ENCODE data around the gene MEPE. TPM values are rescaled to one million over a fixed set of nuclear protein-coding genes. Genes with fewer than 3 reads are reported as not detected.

The MEPE gene, protein sequence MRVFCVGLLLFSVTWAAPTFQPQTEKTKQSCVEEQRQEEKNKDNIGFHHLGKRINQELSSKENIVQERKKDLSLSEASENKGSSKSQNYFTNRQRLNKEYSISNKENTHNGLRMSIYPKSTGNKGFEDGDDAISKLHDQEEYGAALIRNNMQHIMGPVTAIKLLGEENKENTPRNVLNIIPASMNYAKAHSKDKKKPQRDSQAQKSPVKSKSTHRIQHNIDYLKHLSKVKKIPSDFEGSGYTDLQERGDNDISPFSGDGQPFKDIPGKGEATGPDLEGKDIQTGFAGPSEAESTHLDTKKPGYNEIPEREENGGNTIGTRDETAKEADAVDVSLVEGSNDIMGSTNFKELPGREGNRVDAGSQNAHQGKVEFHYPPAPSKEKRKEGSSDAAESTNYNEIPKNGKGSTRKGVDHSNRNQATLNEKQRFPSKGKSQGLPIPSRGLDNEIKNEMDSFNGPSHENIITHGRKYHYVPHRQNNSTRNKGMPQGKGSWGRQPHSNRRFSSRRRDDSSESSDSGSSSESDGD
- not detected for total RNA-seq

DNA sequence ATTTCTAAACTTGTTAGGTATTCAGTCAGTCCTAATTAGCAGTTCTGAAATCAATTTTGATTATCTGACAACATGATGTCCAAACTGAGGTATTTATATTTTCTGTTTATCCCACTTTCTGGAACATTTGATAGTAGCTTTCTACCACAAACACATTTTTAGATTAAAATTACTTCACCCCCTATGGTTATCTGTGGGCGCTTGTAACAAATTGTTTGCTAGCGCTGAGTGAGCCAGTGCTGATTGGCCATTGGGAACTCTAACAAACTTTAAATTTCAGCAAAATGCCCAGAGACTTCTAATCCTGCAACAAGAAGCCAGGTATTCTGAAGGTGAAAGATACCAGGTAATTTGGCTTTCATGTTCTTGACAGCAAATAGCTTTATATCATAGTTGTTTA, at the start of gene MEPE:
Gene MEPE (plus strand): TSS at position 301 of the 400 bp plus-strand sequence. CDS start 1,746 bp downstream, outside the sequence.
- DNase-seq (ENCODE audit: low read depth in 2 of 3, low spot score in 2 of 3): no peak

DNA sequence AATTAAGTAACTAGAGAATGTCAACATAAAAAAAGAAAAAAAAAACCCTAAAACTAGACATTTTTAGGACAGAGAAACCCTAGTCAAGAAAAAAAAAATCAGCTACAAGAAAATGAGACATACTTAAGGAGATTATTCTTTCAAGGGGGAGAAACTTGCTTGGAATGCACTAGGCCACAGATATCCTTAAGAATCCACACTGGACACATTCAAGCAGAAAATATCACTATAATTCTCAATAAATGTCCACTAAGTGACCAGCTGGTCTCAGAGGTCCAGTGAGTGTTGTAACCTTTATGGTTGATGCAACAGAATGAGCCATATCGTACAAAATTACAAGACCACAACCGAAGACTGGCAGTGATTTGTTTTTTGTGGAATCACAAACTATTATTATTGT, 49.0 kb upstream of the MEPE start:
- no peak for DNase-seq (ENCODE audit: low read depth in 2 of 3, low spot score in 2 of 3)

DNA sequence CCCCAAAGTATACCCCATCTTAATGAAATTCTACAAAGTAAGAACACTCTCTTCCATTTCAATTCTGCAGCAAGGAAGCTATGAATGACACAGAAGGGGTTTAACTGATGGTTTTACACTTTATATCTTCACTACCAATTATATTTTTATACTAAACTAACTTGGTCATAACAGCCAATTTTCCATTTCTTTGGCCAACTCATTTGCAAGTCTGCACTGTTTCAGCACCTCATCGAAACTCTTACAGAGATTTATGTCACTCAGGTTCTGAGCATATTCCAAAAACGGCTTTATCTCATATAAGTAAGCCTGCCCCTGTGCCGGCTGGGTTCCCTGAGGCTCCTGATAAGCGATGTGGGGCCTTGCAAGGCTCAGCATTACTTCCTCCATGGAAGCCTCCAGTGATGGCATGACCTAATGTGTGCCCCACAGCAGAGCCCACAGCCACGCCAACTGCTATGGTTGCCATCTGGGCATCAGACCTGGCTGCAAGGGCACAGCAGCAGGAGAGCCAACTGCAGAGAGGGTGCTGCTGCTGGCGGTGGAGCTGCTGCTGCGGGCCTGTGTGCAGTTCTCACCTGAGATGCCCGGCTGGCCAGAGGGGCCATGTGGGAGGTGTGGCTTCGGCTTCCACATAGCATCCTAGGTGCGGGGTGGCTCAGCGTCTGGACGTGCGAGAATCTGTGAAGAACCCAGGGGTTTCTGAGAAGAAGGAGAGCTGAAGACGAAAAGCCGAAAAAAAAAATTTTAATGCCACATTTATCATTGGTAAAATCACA, 46.8 kb upstream of the MEPE start:
- DNase-seq (ENCODE audit: low read depth in 2 of 3, low spot score in 2 of 3): no peak

DNA sequence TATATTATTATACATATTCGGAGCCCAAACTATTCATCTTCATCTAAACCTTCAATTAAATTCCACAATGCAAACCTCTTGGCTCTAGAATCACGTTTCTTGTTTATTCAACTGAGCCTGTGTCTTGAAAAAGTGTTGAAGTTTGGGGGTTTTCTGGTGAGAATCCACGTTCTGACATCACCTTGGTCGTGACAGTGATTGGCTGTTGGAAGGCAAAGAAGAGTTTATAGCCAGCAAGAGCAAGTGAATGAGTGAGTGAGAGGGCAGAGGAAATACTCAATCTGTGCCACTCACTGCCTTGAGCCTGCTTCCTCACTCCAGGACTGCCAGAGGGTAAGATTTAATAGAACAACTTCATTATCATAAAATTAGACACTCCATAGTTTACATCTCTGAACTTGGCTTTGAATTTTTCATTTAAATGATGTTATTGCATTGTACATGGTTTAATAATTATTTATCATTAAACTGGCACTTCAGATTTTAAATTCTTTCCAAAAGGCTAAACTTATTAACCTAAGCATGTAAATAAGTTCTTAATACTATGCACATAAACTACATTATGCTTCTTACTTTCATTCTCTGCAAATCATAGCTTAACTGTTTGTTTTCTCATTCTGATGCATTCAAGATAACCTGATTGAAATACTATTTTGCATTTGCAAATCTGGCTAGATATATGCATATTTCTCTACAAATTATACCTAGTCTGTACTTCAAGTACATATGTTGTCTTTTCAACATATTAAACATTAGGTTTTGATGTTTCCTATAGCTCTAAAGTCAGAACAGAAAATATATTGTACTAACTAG, 33.3 kb upstream of the MEPE start, which contains the start of gene IBSP:
Gene IBSP (plus strand): TSS at position 254 of the 813 bp plus-strand sequence. CDS start 2,808 bp downstream, outside the sequence.
- DNase-seq (ENCODE audit: low read depth in 2 of 3, low spot score in 2 of 3): no peak

DNA sequence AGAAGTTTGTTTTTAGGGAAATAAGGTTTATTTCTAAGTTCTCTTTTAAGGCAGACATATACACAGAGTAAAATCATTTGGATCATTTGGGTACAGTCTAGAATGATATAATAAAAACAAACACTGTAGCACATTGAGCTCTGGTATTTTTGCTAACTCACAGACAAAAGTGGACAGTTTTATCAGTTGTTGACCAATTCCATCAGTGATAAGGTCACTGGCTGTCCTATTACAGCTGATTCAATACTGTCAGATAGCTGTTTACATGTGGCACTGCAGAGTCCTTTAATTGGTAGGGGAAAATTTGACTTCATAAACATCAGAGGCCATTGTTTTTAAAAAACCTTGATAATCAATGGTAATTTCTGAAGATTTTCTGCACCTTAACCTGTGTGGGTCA, 29.9 kb upstream of the MEPE start:
- DNase-seq (ENCODE audit: low read depth in 2 of 3, low spot score in 2 of 3): no peak

DNA sequence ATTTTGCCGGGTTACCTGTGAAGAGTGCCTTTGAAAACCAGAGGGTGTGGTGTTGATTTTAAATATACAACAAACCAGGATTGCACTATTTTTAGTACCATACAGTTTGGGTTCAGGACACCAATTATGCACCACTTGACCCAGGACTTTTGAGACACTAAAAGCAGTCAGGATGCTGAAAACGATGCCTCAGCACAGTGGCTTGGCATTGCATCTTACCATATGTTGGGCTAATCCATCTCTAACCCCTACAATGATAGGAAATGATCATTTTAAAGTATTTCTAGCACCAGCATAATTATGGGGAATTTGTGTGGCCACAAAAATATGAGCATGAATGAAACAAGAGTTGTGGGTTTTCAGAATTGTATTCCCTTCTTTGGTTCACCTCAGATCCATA, 29.3 kb upstream of the MEPE start:
- no peak for DNase-seq (ENCODE audit: low read depth in 2 of 3, low spot score in 2 of 3)

DNA sequence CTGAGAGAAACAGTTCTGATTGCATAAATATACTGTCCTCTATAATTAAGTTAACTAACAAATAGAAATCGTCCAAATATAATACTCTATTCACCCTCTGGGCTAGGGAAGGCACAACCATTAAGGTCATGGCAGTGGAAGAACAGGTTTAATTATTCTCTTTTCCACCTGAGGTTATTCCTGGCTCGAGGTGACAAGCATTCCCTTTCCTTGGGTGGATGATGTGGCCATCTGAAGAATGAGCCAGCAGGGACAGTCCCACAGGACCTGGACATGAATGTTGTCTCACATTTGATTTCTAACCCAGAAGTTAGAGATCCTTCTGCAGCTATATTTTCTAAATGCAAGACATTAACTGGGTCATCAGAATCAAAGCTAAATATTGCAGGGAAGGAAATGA, 27.9 kb upstream of the MEPE start:
- no peak for DNase-seq (ENCODE audit: low read depth in 2 of 3, low spot score in 2 of 3)

DNA sequence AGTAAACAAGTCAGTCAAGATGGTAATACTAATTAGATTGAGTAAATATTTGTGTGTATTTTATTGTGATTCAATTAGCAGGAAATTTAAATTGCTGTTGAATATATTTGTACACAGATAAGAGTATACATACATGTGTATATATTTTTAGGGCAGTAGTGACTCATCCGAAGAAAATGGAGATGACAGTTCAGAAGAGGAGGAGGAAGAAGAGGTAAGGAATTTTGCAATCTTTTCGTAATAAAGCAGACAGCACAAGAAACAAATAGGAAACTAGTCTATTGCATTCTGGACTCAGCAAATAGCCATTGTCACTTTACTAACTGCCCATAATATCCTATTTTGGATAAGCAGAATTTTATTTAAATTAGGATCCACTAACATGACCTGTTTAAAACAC, 26.8 kb upstream of the MEPE start:
- no peak for DNase-seq (ENCODE audit: low read depth in 2 of 3, low spot score in 2 of 3)

DNA sequence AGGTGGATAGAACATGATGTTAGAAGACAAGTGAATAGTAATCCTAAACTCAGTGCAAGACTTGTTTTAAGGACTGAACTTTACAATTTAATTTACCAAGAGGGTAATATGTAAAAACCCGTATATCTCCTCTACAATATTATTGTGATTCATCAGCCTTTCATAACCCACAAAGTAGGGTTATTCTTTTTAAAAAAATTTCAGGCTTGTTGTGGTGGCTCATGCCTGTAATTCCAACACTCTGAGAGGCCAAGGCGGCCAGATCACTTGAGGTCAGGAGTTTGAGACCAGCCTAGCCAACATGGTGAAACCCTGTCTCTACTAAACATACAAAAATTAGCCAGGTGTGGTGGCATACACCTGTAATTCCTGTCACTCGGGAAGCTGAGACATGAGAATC, 26.2 kb upstream of the MEPE start:
- DNase-seq (ENCODE audit: low read depth in 2 of 3, low spot score in 2 of 3): no peak

DNA sequence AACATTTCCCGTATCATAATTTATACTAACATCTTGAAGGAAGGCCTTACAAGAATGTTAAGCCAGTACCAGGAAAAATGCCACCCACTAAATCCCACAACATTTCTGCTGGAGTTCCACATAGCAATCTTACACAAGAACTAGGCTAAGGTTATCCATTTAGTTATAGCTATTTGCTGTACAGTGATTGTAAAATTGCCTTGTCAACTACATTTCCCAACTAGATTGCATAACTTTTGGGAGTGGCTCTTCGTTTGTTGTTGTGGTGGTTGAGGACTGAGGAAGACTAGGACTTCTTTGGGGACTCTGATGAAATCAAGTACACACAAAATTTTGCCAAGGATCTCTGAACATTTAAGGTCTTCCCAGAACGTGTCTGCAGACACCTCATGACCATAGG, 25.4 kb upstream of the MEPE start:
- DNase-seq (ENCODE audit: low read depth in 2 of 3, low spot score in 2 of 3): no peak

DNA sequence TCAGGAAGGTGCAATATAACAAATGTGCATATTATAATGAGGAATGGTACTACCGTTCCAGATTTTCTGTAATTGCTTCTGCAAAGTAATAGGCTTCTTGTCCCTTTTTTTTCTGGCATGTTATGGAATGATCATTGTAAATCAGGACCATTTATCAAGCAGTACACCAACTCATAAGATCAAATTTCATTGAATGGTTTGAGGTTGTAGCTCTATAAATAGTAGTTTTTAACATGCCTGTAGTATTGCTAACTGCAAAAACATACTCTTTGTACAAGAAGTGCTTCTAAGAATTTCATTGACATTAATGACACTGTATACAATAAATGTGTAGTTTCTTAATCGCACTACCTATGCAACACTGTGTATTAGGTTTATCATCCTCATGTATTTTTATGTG, 20.8 kb upstream of the MEPE start:
- no peak for DNase-seq (ENCODE audit: low read depth in 2 of 3, low spot score in 2 of 3)

DNA sequence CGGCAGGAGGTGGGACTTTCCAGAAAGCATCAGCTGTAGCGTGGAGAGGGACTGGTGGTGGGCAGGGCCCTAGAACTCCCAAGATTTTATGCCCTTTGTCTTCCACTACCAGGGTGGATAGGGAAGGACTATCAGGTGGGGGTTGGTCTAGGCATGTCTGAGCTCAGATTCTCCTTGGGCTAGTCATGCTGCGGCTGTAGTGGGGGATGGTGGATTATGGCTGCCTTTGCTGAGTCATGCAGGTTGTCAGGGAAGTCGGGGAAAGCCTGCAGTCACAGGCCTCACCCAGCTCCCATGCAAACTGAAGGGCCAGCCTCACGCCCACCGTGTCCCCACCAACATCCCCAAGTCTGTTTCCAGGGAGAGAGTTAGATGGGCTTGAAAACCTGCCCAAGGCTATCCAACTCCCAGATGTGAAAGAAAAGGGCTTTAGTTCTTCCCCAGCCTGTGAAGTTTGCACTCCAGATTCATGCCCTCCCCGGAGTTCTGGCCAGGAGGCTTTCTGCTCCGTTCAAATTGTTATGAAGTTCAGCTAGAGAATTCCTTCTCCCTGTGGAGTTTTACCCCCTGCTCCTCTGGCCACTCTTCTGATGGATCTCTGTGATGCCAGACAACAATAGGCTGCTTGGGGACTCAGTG, 13.4 kb upstream of the MEPE start:
- peak in 1 of 3 donors; percentile 13 for DNase-seq (ENCODE audit: low read depth in 2 of 3, low spot score in 2 of 3)

DNA sequence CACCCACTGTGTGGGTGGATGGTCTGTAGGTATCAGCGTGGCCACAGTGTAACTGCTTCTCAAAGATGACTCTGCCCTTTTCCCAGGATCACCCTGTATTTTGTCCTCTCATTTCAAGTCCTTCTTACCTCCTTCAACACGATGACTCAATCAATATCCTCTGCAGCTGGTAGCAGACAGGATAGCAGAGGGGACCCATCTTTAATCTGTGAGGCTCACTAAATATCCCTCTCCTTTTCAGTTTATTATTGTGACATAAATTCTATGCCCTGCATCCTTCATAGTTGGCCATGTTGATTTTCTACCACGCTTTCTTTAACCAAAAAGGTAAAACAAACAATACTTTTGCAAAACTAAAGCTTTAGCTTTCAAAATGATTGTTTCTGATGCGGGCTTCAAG, 9.6 kb upstream of the MEPE start:
- no peak for DNase-seq (ENCODE audit: low read depth in 2 of 3, low spot score in 2 of 3)

DNA sequence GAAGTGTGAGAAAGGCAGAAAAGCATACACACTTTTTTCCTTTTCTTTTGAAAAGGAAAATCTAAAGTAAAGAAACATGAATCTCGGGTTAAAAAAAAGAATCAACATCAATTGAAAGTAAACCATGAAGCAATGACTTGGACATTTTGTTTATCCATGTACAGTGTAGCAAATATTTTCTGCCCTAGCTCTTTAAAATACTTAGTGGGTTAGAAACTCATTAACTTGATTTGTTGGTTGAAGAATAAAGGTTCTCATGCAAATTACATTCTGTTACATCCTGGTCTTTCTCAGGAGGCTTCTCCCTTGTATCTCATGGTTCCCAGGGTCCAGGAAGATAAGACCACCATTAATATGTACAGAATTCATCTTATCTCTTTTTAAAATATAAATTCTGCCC, 9.0 kb upstream of the MEPE start:
- DNase-seq (ENCODE audit: low read depth in 2 of 3, low spot score in 2 of 3): no peak

DNA sequence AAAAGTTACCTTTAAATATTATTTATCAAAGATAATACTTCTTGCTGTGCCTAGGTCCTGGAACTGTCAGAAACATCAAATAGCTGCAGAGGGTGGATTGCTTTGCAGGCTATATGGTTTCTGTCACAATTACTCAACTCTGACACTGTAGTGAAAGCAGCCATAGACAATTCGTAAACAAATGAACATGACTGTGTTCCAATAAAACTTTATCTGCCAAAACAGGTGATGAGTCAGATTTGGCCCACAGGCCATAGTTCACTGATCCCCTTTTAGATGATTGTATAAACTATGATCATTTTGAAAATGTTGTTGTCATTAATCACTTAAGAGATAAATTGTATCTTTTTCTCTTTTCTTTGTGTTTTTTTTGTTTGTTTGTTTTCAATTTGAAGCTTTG, 8.4 kb upstream of the MEPE start:
- DNase-seq (ENCODE audit: low read depth in 2 of 3, low spot score in 2 of 3): no peak

DNA sequence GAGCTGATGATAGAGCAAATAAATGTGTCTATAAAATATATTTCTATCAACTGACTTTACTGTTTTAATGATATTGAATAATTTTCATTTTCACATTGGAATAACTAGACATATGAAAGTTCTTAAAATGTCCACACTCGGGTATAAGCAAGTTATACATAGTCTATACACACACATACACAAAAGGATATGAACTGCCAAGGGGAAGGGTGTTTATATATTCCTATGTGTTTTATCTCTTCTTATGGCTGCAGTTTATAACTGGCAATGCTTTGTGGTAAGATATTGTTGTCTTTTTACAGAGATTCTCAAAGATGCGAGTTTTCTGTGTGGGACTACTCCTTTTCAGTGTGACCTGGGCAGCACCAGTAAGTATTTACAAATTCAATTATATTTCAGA, 1.6 kb downstream of the MEPE start:
- DNase-seq (ENCODE audit: low read depth in 2 of 3, low spot score in 2 of 3): no peak

DNA sequence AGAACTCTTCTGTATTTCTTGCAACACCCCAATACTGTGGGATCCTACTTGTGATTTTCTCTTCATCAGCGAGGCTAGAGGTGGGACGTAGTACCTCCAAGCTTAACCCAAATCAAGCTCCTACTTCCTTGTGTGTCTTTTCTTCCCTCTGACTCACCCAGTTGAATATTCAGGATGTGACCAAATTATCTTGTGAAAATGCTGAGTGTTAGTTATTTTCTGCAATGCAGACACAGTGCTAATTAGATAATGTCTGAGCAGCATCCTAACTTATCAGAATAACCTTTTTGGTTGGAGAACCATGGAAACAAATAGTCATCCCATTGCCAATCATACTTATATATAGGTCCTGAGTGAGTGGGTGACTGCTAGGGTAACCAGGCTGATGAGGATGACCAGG, 2.4 kb downstream of the MEPE start:
- no peak for DNase-seq (ENCODE audit: low read depth in 2 of 3, low spot score in 2 of 3)

DNA sequence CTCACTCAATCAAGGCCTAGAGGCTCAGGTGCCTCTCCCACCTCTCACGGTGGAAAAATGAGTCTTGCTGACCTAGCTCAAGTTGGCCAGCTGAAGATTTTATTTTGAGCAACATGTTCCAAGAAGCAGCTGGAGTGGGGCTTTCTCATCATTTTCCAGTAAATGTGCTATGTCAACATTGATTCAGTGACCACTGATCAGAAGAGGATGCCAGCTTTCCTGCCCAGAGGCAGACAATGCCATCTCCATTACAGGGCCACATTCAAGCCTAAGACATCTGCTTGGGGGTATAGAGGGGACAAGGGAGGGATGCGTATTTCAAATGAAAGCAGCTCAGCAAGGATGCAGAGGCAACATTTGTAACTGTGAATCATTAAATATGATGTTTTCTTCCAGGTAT, 3.0 kb downstream of the MEPE start:
- no peak for DNase-seq (ENCODE audit: low read depth in 2 of 3, low spot score in 2 of 3)

DNA sequence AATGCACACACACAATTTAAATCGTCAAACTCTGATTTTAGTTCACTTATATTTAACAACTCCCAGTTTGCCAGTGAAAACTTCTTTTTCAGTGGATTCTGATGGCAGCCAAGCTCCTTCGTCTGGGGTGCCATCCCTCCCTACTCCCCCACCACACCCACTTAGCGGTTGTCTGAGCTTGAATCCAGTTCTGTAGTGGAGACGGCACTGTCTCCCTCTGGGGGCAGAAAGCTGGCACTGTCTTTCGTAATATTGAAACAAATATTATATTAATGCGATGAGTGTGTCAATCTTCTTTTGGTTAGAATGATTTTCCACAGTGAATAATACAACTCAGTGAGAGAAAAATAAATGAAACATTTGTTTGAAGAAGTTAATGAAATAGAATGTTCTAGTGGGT, 5.4 kb downstream of the MEPE start:
- no peak for DNase-seq (ENCODE audit: low read depth in 2 of 3, low spot score in 2 of 3)

DNA sequence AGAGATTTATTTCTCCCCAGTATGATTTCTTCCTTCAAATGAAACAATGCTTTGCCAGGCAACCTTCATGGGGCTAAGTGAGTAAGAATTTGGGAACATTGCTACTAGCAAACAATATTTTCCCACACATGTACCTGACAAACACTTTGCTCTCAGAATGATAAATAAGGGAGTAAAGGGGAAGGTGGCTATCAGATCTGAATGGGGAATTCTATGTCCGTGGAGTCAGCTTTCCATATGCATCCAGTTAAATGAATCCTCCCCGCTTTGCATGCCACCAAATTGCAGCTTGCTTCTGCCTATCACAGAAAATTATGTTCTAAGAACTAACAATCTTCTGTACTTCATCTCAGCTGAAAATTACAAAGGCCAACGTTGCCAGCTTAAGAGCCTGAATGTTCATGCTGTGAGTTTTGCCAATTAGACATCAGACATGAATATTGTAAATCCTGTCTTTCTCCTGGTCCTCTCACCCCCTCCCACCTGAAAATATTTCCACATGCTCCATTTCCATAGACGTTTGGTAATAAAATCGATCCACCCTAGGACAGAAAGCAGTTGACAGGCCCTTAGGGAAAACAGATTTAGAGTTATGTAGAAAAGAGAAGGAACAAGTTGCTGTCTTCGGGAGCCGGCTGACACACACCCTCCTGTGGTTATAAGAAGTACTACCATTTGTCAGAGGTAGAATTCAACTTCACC, 6.3 kb downstream of the MEPE start:
- peak in 1 of 3 donors; percentile 48 for DNase-seq (ENCODE audit: low read depth in 2 of 3, low spot score in 2 of 3)
